ENCODE results near the gene PDGFRA. TPM values are rescaled to one million over a fixed set of nuclear protein-coding genes. Genes with fewer than 3 reads are reported as not detected.

Gene PDGFRA
- total RNA-seq, 1 experiment from 2014 or later, result 0.25 TPM

DNA sequence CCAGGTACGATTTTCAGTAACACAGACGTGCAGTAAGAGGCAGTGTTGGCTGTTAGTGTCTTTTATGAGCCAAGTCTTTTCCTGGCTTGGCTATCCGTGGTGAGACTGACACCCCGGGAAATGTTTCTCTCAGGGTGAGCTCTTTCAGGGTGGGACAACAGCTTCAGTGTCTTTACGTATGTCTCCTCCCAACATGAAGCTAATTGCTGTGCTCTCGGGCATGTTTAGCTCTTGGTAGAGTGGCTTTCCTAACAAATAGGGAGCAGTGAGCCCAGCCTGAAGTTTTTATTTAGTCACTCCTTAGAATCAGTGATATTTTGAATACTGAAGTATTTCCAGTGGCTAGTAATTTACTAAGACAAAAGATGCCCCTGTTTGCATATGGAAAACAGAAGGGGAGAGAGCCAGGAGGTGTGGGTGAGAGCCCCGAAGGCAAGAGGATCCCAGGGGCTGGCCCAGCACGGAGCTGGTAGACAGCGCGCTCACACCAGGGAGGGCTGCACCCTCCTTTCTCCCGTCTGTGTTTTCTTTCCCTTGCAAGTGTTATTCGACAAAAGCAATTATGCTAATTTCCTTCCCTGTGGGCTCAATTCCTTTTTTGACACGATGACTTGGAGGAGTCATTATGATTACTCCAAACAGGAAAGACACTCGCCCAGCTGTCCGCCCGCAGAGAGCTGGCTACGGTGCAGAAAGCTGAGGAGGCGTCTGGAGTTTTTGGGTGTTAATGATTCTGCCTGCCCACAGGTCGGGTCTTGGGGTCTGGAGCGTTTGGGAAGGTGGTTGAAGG is 47.7 kb downstream of the PDGFRA start:
- H2AFZ ChIP-seq (ENCODE audit: low read depth, low read length, poor library complexity, severe bottlenecking), result no peak overlapping the region
- no peak overlapping the region for H3K27ac ChIP-seq (ENCODE audit: low read depth, low read length)
- H3K27me3 ChIP-seq (ENCODE audit: insufficient read depth, low read length), result peaks cover 45% of the 10 kb centered on the region
- BruUV-seq (replicated peaks), result no TSS peak
- H3K4me2 ChIP-seq (ENCODE audit: low read length), result no peak overlapping the region
- CTCF ChIA-PET, result interaction anchor here (1.0 kb wide), 1 partner anchor 42 kb away, joined by 4 read pairs; no protein-coding TSS in a partner anchor
- H3K79me2 ChIP-seq (ENCODE audit: insufficient read depth, low read length), result no peaks in the 10 kb centered on the region
- intact Hi-C loops (cut with micrococcal nuclease), result no loop called here
- H4K20me1 ChIP-seq (ENCODE audit: insufficient read depth), result no peaks in the 10 kb centered on the region
- no peaks in the 10 kb centered on the region for H3K9me3 ChIP-seq (ENCODE audit: control insufficient read depth in 1 of 2, insufficient read depth in 1 of 2, low read depth in 1 of 2, low read length in 2 of 2)
- peaks cover 0 to 6% of the 10 kb centered on the region in 2 experiments; a peak in 1 of 4 replicates for H3K4me1 ChIP-seq (ENCODE audit: control insufficient read depth in 1 of 2, insufficient read depth in 2 of 2, low read length in 2 of 2)
- POLR2A ChIA-PET, result no interaction called here
- H3K4me3 ChIP-seq (replicated peaks in 1 of 2; ENCODE audit: low read depth in 1 of 2, low read length in 2 of 2), result no peak overlapping the region
- TF ChIP-seq, protein P1, sequence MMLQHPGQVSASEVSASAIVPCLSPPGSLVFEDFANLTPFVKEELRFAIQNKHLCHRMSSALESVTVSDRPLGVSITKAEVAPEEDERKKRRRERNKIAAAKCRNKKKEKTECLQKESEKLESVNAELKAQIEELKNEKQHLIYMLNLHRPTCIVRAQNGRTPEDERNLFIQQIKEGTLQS (IDR thresholded peaks at IDR 0.05), result no peak
- no peak for TF ChIP-seq POLR2A (IDR thresholded peaks at IDR 0.05; ENCODE audit: borderline replicate concordance, extremely low read depth, insufficient read depth, insufficient read length)
- no peak for TF ChIP-seq TCF7L2 (IDR thresholded peaks at IDR 0.05; ENCODE audit: borderline replicate concordance, extremely low read depth, insufficient read depth, insufficient read length)
- TF ChIP-seq, protein P2, sequence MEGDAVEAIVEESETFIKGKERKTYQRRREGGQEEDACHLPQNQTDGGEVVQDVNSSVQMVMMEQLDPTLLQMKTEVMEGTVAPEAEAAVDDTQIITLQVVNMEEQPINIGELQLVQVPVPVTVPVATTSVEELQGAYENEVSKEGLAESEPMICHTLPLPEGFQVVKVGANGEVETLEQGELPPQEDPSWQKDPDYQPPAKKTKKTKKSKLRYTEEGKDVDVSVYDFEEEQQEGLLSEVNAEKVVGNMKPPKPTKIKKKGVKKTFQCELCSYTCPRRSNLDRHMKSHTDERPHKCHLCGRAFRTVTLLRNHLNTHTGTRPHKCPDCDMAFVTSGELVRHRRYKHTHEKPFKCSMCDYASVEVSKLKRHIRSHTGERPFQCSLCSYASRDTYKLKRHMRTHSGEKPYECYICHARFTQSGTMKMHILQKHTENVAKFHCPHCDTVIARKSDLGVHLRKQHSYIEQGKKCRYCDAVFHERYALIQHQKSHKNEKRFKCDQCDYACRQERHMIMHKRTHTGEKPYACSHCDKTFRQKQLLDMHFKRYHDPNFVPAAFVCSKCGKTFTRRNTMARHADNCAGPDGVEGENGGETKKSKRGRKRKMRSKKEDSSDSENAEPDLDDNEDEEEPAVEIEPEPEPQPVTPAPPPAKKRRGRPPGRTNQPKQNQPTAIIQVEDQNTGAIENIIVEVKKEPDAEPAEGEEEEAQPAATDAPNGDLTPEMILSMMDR (IDR thresholded peaks at IDR 0.05 in 2 of 3, conservative IDR thresholded peaks at IDR 0.05 in 1 of 3; ENCODE audit: borderline replicate concordance in 1 of 3, insufficient read depth in 1 of 3, low read depth in 2 of 3, low read length in 2 of 3), result no peak
- TF ChIP-seq, protein P3, sequence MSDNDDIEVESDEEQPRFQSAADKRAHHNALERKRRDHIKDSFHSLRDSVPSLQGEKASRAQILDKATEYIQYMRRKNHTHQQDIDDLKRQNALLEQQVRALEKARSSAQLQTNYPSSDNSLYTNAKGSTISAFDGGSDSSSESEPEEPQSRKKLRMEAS (IDR thresholded peaks at IDR 0.05), result no peak
- no peak for TF ChIP-seq SP1 (IDR thresholded peaks at IDR 0.05; ENCODE audit: low read depth)
- no peak for TF ChIP-seq ZFX (IDR thresholded peaks at IDR 0.05)
- no peak for TF ChIP-seq RAD21 (IDR thresholded peaks at IDR 0.05; ENCODE audit: low read depth)
- no peak for TF ChIP-seq EZH2 (IDR thresholded peaks at IDR 0.05)
- no peak for TF ChIP-seq CEBPB (IDR thresholded peaks at IDR 0.05; ENCODE audit: low read depth)
- TF ChIP-seq SRF (IDR thresholded peaks at IDR 0.05; ENCODE audit: low read depth), result no peak
- TF ChIP-seq, protein P4, sequence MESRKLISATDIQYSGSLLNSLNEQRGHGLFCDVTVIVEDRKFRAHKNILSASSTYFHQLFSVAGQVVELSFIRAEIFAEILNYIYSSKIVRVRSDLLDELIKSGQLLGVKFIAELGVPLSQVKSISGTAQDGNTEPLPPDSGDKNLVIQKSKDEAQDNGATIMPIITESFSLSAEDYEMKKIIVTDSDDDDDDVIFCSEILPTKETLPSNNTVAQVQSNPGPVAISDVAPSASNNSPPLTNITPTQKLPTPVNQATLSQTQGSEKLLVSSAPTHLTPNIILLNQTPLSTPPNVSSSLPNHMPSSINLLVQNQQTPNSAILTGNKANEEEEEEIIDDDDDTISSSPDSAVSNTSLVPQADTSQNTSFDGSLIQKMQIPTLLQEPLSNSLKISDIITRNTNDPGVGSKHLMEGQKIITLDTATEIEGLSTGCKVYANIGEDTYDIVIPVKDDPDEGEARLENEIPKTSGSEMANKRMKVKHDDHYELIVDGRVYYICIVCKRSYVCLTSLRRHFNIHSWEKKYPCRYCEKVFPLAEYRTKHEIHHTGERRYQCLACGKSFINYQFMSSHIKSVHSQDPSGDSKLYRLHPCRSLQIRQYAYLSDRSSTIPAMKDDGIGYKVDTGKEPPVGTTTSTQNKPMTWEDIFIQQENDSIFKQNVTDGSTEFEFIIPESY (IDR thresholded peaks at IDR 0.05; ENCODE audit: extremely low read depth, insufficient replicate concordance, low read length), result no peak
- no peak for TF ChIP-seq POLR2AphosphoS5 (IDR thresholded peaks at IDR 0.05; ENCODE audit: low read depth, low read length)
- TF ChIP-seq EGR1 (IDR thresholded peaks at IDR 0.05; ENCODE audit: low read depth), result no peak
- no peak for TF ChIP-seq JUND (IDR thresholded peaks at IDR 0.05)
- TF ChIP-seq YY1 (IDR thresholded peaks at IDR 0.05; ENCODE audit: extremely low read depth, insufficient replicate concordance, low read depth, low read length), result no peak
- no peak for TF ChIP-seq ZNF274 (IDR thresholded peaks at IDR 0.05; ENCODE audit: low read depth, low read length)
- TF ChIP-seq SIN3A (IDR thresholded peaks at IDR 0.05; ENCODE audit: low read depth), result no peak
- TF ChIP-seq EZH2phosphoT487 (IDR thresholded peaks at IDR 0.05; ENCODE audit: borderline replicate concordance), result no peak
- DNase-seq (ENCODE audit: low read depth, low spot score) (no peak), ATAC-seq (no peak)
- no peak overlapping the region for H3K9ac ChIP-seq (ENCODE audit: low read length)
- RAD21 ChIA-PET (ENCODE audit: low non-redundant PET in 1 of 2, low total read pairs in 2 of 2, uncharacterized antibody in 2 of 2, unreplicated experiment in 2 of 2), result no interaction called here
- no peaks in the 10 kb centered on the region for H3K9me2 ChIP-seq (ENCODE audit: insufficient read depth)
- no peaks in the 10 kb centered on the region for H3K36me3 ChIP-seq (ENCODE audit: control insufficient read depth in 1 of 2, insufficient read depth in 2 of 2, low read length in 2 of 2)
